NOMO-1 treated with DMSO at 0.1 percent for 48 hours (cell line): ENCODE data around the gene COMT.
"Not testable (repeated sequence)": the region's sequence is repeated elsewhere in the genome, so short reads cannot be mapped to it uniquely, and the experiment has no call there.

Experiments
- DNase-seq: peaks from one replicate; lab custom pipeline; 2025; ENCODE audit not compliant: unreplicated experiment; lab: John Stamatoyannopoulos, UW

The COMT gene

GRCh38 chr22:19907902-19908301, 33.7 kb upstream of the COMT start:
- DNase-seq = not testable (repeated sequence)

- peak; percentile 53 for DNase-seq
Observed at GRCh38 chr22:19909350-19910179, 32.0 kb upstream of the COMT start.

- DNase-seq = no peak
Observed at GRCh38 chr22:19910180-19910744, 31.3 kb upstream of the COMT start.

GRCh38 chr22:19911540-19912270, 29.9 kb upstream of the COMT start:
- DNase-seq = no peak

GRCh38 chr22:19912271-19912999, 29.1 kb upstream of the COMT start:
- DNase-seq = no peak

- DNase-seq = no peak
Observed at GRCh38 chr22:19913337-19913936, 28.1 kb upstream of the COMT start.

GRCh38 chr22:19914201-19914943, 27.2 kb upstream of the COMT start:
- no peak for DNase-seq

- no peak for DNase-seq
Observed at GRCh38 chr22:19915287-19915954, 26.2 kb upstream of the COMT start.

GRCh38 chr22:19916006-19916405, 25.6 kb upstream of the COMT start:
- no peak for DNase-seq

GRCh38 chr22:19916941-19917340, 24.6 kb upstream of the COMT start:
- no peak for DNase-seq

GRCh38 chr22:19917389-19918138, 24.0 kb upstream of the COMT start:
- DNase-seq = no peak

- no peak for DNase-seq
Observed at GRCh38 chr22:19918332-19919106, 23.1 kb upstream of the COMT start.

GRCh38 chr22:19919701-19920363, 21.7 kb upstream of the COMT start:
- no peak for DNase-seq

GRCh38 chr22:19921544-19922081, 20.0 kb upstream of the COMT start:
- DNase-seq = no peak

- DNase-seq = no peak
Observed at GRCh38 chr22:19923914-19924513, 17.6 kb upstream of the COMT start.

- not testable (repeated sequence) for DNase-seq
Observed at GRCh38 chr22:19926028-19926427, 15.5 kb upstream of the COMT start.

- DNase-seq = no peak
Observed at GRCh38 chr22:19927696-19928095, 13.9 kb upstream of the COMT start.
